Smooth muscle cell (in vitro differentiated cells): ENCODE data around the gene SH3YL1. TPM values are rescaled to one million over a fixed set of nuclear protein-coding genes. Genes with fewer than 3 reads are reported as not detected.

ENCODE experiments used
- DNase-seq: peaks from one replicate; lab custom pipeline; 2025; ENCODE audit not compliant: unreplicated experiment; lab: John Stamatoyannopoulos, UW
- H2AFZ ChIP-seq: fragments of 200-600 bp; sonication (generic); 2 replicates; pipeline ENCODE4 v1.6.0; 2016; ENCODE audit warnings: antibody characterized with exemption, low read depth, mild to moderate bottlenecking
- H3F3A ChIP-seq: fragments of 200-600 bp; sonication (generic); 2 replicates; pipeline ENCODE4 v1.6.0; 2017; ENCODE audit warnings: antibody characterized with exemption, low read depth
- H3K27ac ChIP-seq: fragments of 200-600 bp; sonication (generic); 2 replicates; pipeline ENCODE4 v1.5.1; 2016; ENCODE audit warnings: low read depth, mild to moderate bottlenecking
- H3K27me3 ChIP-seq: fragments of 200-600 bp; sonication (generic); 2 replicates; pipeline ENCODE4 v1.6.1; 2016; ENCODE audit warnings: low read depth, mild to moderate bottlenecking
- H3K36me3 ChIP-seq: fragments of 200-600 bp; sonication (generic); 2 replicates; pipeline ENCODE4 v1.5.1; 2016; ENCODE audit warnings: low read depth
- H3K4me1 ChIP-seq: fragments of 200-600 bp; sonication (generic); 2 replicates; pipeline ENCODE4 v1.5.1; 2016; ENCODE audit warnings: low read depth
- H3K4me2 ChIP-seq: fragments of 200-600 bp; sonication (generic); 2 replicates; pipeline ENCODE4 v1.6.0; 2016; ENCODE audit warnings: mild to moderate bottlenecking
- H3K4me3 ChIP-seq: fragments of 200-600 bp; sonication (generic); 2 replicates; pipeline ENCODE4 v1.5.1; 2016; ENCODE audit warnings: mild to moderate bottlenecking
- H3K79me2 ChIP-seq: fragments of 200-600 bp; sonication (generic); 2 replicates; pipeline ENCODE4 v1.6.0; 2016; ENCODE audit warnings: low read depth, mild to moderate bottlenecking
- H3K9ac ChIP-seq: fragments of 200-600 bp; sonication (generic); 2 replicates; pipeline ENCODE4 v1.6.0; 2016; ENCODE audit warnings: low read depth
- H3K9me3 ChIP-seq: fragments of 200-600 bp; sonication (generic); replicated peaks from 2 replicates; pipeline ENCODE4 v1.5.1; 2016; ENCODE audit warnings: low read depth
- H4K20me1 ChIP-seq: fragments of 200-600 bp; sonication (generic); 2 replicates; pipeline ENCODE4 v1.6.0; 2016; ENCODE audit warnings: low read depth
- CTCF ChIP-seq: fragments of 200-600 bp; sonication (generic); IDR thresholded peaks from 2 replicates; pipeline ENCODE4 v1.5.1; 2017; ENCODE audit warnings: borderline replicate concordance, mild to moderate bottlenecking, antibody characterized with exemption; ENCODE audit not compliant: insufficient read depth, poor library complexity, severe bottlenecking
- WGBS: methylation state at CpG from one replicate; pipeline ENCODE4 v1.1.7; 2016; ENCODE audit warnings: low lambda C conversion rate; 5-methylcytosine and 5-hydroxymethylcytosine counted together
- polyA plus RNA-seq: library from polyadenylated mRNA; unstranded; fragments of >200 nt; fragmentation: Nextera tagmentation; extraction: Ambion mirVana; gene quantifications from 2 replicates; pipeline ENCODE4 v1.2.1, GENCODE V29; 2016
- total RNA-seq: library from RNA; depleted of rRNA; stranded (reverse); fragments of >200 nt; gene quantifications from 2 replicates; pipeline ENCODE4 v1.2.3, GENCODE V29; 2014

The SH3YL1 gene
- total and polyA plus RNA-seq, 2 experiments from 2014 or later, result 12.1 to 42.8 TPM

- H4K20me1 ChIP-seq, result no peaks in the 10 kb centered on the region
- no peaks in the 10 kb centered on the region for H3K79me2 ChIP-seq
- H3K4me2 ChIP-seq, result no peak overlapping the region
- H3K27me3 ChIP-seq, result no peaks in the 10 kb centered on the region
- TF ChIP-seq CTCF, result no peak
- no peaks in the 10 kb centered on the region for H3K9me3 ChIP-seq
- no peak overlapping the region for H3K9ac ChIP-seq
- 96% methylated on average over 9 of the region's 9 CpGs for WGBS
- H3K27ac ChIP-seq, result no peak overlapping the region
- no peak overlapping the region for H2AFZ ChIP-seq
- no peaks in the 10 kb centered on the region for H3F3A ChIP-seq
- no peaks in the 10 kb centered on the region for H3K4me1 ChIP-seq
- H3K4me3 ChIP-seq, result no peak overlapping the region
- DNase-seq, result no peak
- no peaks in the 10 kb centered on the region for H3K36me3 ChIP-seq
Observed at GRCh38 chr2:231521-232185, 32.2 kb downstream of the SH3YL1 start.

GRCh38 chr2:228518-229278, 35.1 kb downstream of the SH3YL1 start:
- Histone ChIP-seq H3F3A (no peaks in the 10 kb centered on the region), H2AFZ (no peak overlapping the region), H3K36me3 (peaks cover 5% of the 10 kb centered on the region), H3K9ac (no peak overlapping the region), H3K9me3 (no peaks in the 10 kb centered on the region), H3K4me2 (no peak overlapping the region), H3K4me1 (no peaks in the 10 kb centered on the region), H3K79me2 (no peaks in the 10 kb centered on the region), H3K27ac (no peak overlapping the region), H3K4me3 (no peak overlapping the region), H3K27me3 (no peaks in the 10 kb centered on the region), H4K20me1 (no peaks in the 10 kb centered on the region)
- no peak for TF ChIP-seq CTCF
- 95% methylated on average over 8 of the region's 8 CpGs for WGBS
- no peak for DNase-seq

DNA sequence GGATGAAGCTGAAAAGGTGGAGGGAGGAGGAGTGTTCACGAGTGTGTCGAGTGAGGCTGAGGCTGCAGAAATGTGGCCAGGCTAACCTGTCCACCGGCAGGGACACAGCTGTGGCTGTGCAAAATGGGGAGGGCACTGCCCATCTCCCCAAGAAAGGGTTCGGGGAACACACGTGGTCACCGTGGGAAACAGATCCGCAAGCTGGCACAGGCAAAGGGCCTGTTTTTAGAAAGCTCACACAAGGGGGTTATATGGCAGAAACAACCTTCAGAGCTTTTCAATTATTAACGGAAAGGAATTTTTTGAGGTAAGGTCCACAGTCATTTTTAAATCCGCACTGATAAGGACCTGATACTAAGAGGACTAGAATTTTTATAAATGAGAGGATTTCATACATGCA, 35.7 kb downstream of the SH3YL1 start:
- DNase-seq, result no peak
- H4K20me1 ChIP-seq, result no peaks in the 10 kb centered on the region
- H3K4me1 ChIP-seq, result no peaks in the 10 kb centered on the region
- no peaks in the 10 kb centered on the region for H3K9me3 ChIP-seq
- H3K36me3 ChIP-seq, result peaks cover 5% of the 10 kb centered on the region
- no peak for TF ChIP-seq CTCF
- H3K79me2 ChIP-seq, result no peaks in the 10 kb centered on the region
- no peaks in the 10 kb centered on the region for H3F3A ChIP-seq
- H3K4me2 ChIP-seq, result no peak overlapping the region
- WGBS, result 94% methylated on average over 9 of the region's 9 CpGs
- H2AFZ ChIP-seq, result no peak overlapping the region
- no peak overlapping the region for H3K9ac ChIP-seq
- H3K27ac ChIP-seq, result no peak overlapping the region
- no peak overlapping the region for H3K4me3 ChIP-seq
- H3K27me3 ChIP-seq, result no peaks in the 10 kb centered on the region
